Measurements from ENCODE around the gene HSPG2. TPM values are rescaled to one million over a fixed set of nuclear protein-coding genes. Genes with fewer than 3 reads are reported as not detected.

Gene HSPG2
- total and polyA plus RNA-seq, 7 experiments from 2014 or later = 1.0 to 20.8 (median 9.4) TPM

- no peaks in the 10 kb centered on the region for H3K9me3 ChIP-seq (ENCODE audit: control insufficient read depth in 2 of 3, low read length in 3 of 3)
- Mint-ChIP-seq H3K9me3 (peaks cover 0 to 3% (median 0%) of the 10 kb centered on the region in 11 donors), H3K27ac (peak overlapping the region in 1 of 9 donors; percentile 23), H3K27me3 (peaks cover 0 to 42% (median 0%) of the 10 kb centered on the region in 5 donors), H3K36me3 (peaks cover 0 to 5% (median 0%) of the 10 kb centered on the region in 5 donors), H3K4me1 (peaks cover 2 to 23% (median 14%) of the 10 kb centered on the region in 7 donors), H3K4me3 (no peak overlapping the region)
- DNase-seq (no peak), ATAC-seq (no peak)
- no peak overlapping the region for H3K27ac ChIP-seq (ENCODE audit: low read depth, low read length)
- ChIA-PET POLR2A (no interaction called here), CTCF (no interaction called here)
- no peaks in the 10 kb centered on the region for H3K27me3 ChIP-seq (ENCODE audit: control insufficient read depth in 2 of 2, insufficient read depth in 2 of 2, low read length in 2 of 2)
- no peaks in the 10 kb centered on the region for H3K36me3 ChIP-seq (ENCODE audit: control insufficient read depth in 2 of 3, insufficient read depth in 3 of 3, low read length in 3 of 3)
- intact Hi-C loops (cut with micrococcal nuclease) = no loop called here
- H3K4me1 ChIP-seq (ENCODE audit: control insufficient read depth in 2 of 2, insufficient read depth in 2 of 2, low read length in 2 of 2) = peaks cover 0 to 15% of the 10 kb centered on the region in 2 donors
- H3K4me3 ChIP-seq (ENCODE audit: low read length) = no peak overlapping the region
These were observed 3.4 kb upstream of the HSPG2 start for GRCh38 chr1:21940492-21940891.

GRCh38 chr1:21939650-21940374, 2.7 kb upstream of the HSPG2 start:
- intact Hi-C loops (cut with micrococcal nuclease) = loop anchor here in 1 of 2 donors (10.0 kb wide), 1 partner anchor 125 kb away; the partner anchor contains the start of gene LDLRAD2
- ChIA-PET POLR2A (no interaction called here), CTCF (no interaction called here)

GRCh38 chr1:21938732-21939538, 1.8 kb upstream of the HSPG2 start:
- Mint-ChIP-seq H3K4me1 (peaks cover 7 to 32% (median 15%) of the 10 kb centered on the region in 7 donors), H3K4me3 (peak overlapping the region; percentile 66 to 97 (median 92))
- intact Hi-C loops (cut with micrococcal nuclease) = loop anchor here in 1 of 2 donors (10.0 kb wide), 1 partner anchor 124 kb away; the partner anchor contains the start of gene LDLRAD2

More at GRCh38 chr1:21939650-21940374, 2.7 kb upstream of the HSPG2 start:
- H3K4me3 ChIP-seq (ENCODE audit: low read length) = no peak overlapping the region
- no peak overlapping the region for H3K27ac ChIP-seq (ENCODE audit: low read depth, low read length)
- no peaks in the 10 kb centered on the region for H3K36me3 ChIP-seq (ENCODE audit: control insufficient read depth in 2 of 3, insufficient read depth in 3 of 3, low read length in 3 of 3)
- Mint-ChIP-seq H3K9me3 (peaks cover 0 to 3% (median 0%) of the 10 kb centered on the region in 11 donors), H3K27me3 (peaks cover 0 to 44% (median 0%) of the 10 kb centered on the region in 5 donors), H3K27ac (peak overlapping the region in 3 of 9 donors; percentile 16 to 24 (median 23)), H3K4me1 (peaks cover 4 to 27% (median 15%) of the 10 kb centered on the region in 7 donors), H3K4me3 (no peak overlapping the region), H3K36me3 (peaks cover 0 to 5% (median 0%) of the 10 kb centered on the region in 5 donors)
- H3K9me3 ChIP-seq (ENCODE audit: control insufficient read depth in 2 of 3, low read length in 3 of 3) = no peaks in the 10 kb centered on the region
- no peaks in the 10 kb centered on the region for H3K27me3 ChIP-seq (ENCODE audit: control insufficient read depth in 2 of 2, insufficient read depth in 2 of 2, low read length in 2 of 2)
- peaks cover 0 to 15% of the 10 kb centered on the region in 2 donors for H3K4me1 ChIP-seq (ENCODE audit: control insufficient read depth in 2 of 2, insufficient read depth in 2 of 2, low read length in 2 of 2)
- DNase-seq (no peak), ATAC-seq (no peak)

GRCh38 chr1:21937372-21938121, 437 bp upstream of the HSPG2 start:
- DNase-seq (peak; percentile 49 to 79 (median 61)), ATAC-seq (peak; percentile 96)
- Histone ChIP-seq H3K9me3 (ENCODE audit: control insufficient read depth in 2 of 3, low read length in 3 of 3) (no peaks in the 10 kb centered on the region), H3K4me1 (ENCODE audit: control insufficient read depth in 2 of 2, insufficient read depth in 2 of 2, low read length in 2 of 2) (peaks cover 0 to 25% of the 10 kb centered on the region in 2 donors), H3K27ac (ENCODE audit: low read depth, low read length) (peak overlapping the region; percentile 60), H3K27me3 (ENCODE audit: control insufficient read depth in 2 of 2, insufficient read depth in 2 of 2, low read length in 2 of 2) (no peaks in the 10 kb centered on the region), H3K4me3 (ENCODE audit: low read length) (peak overlapping the region; percentile 47), H3K36me3 (ENCODE audit: control insufficient read depth in 2 of 3, insufficient read depth in 3 of 3, low read length in 3 of 3) (no peaks in the 10 kb centered on the region)
- Mint-ChIP-seq H3K9me3 (peaks cover 0 to 3% (median 0%) of the 10 kb centered on the region in 11 donors), H3K36me3 (peaks cover 0 to 5% (median 0%) of the 10 kb centered on the region in 5 donors), H3K4me1 (peaks cover 13 to 42% (median 23%) of the 10 kb centered on the region in 7 donors), H3K27me3 (peaks cover 0 to 44% (median 0%) of the 10 kb centered on the region in 5 donors), H3K27ac (peak overlapping the region; percentile 46 to 95 (median 85)), H3K4me3 (peak overlapping the region; percentile 81 to 97 (median 92))
- CTCF ChIA-PET = interaction anchor here (0.7 kb wide), 1 partner anchor 26 kb away, joined by 4 read pairs; no protein-coding TSS in a partner anchor
- POLR2A ChIA-PET = no interaction called here
- intact Hi-C loops (cut with micrococcal nuclease) = loop anchor here (1.0 to 10.0 kb wide), 4 partner anchors 20 to 154 kb away; partner anchors contain the start of genes LDLRAD2 (in 1 of the 2) and USP48 (in 1 of the 2)

More at GRCh38 chr1:21938732-21939538, 1.8 kb upstream of the HSPG2 start:
- no peak overlapping the region for H3K27ac ChIP-seq (ENCODE audit: low read depth, low read length)
- H3K9me3 ChIP-seq (ENCODE audit: control insufficient read depth in 2 of 3, low read length in 3 of 3) = no peaks in the 10 kb centered on the region
- peak overlapping the region in 5 of 9 donors; percentile 33 to 95 (median 64) for H3K27ac Mint-ChIP-seq
- no peaks in the 10 kb centered on the region for H3K27me3 ChIP-seq (ENCODE audit: control insufficient read depth in 2 of 2, insufficient read depth in 2 of 2, low read length in 2 of 2)
- H3K36me3 ChIP-seq (ENCODE audit: control insufficient read depth in 2 of 3, insufficient read depth in 3 of 3, low read length in 3 of 3) = no peaks in the 10 kb centered on the region
- peaks cover 0 to 3% (median 0%) of the 10 kb centered on the region in 11 donors for H3K9me3 Mint-ChIP-seq
- ChIA-PET POLR2A (interaction anchor here (0.7 kb wide), 1 partner anchor 20 kb away, joined by 3 read pairs; no protein-coding TSS in a partner anchor), CTCF (no interaction called here)
- H3K4me1 ChIP-seq (ENCODE audit: control insufficient read depth in 2 of 2, insufficient read depth in 2 of 2, low read length in 2 of 2) = peaks cover 0 to 17% of the 10 kb centered on the region in 2 donors
- no peak overlapping the region for H3K4me3 ChIP-seq (ENCODE audit: low read length)
- peaks cover 0 to 5% (median 0%) of the 10 kb centered on the region in 5 donors for H3K36me3 Mint-ChIP-seq
- no peak for DNase-seq
- no peak for ATAC-seq
- H3K27me3 Mint-ChIP-seq = peaks cover 0 to 44% (median 0%) of the 10 kb centered on the region in 5 donors

GRCh38 chr1:21936366-21937031, 611 bp downstream of the HSPG2 start:
- Mint-ChIP-seq H3K9me3 (peaks cover 0 to 3% (median 0%) of the 10 kb centered on the region in 11 donors), H3K36me3 (peaks cover 0 to 5% (median 0%) of the 10 kb centered on the region in 5 donors), H3K27ac (peak overlapping the region in 3 of 9 donors; percentile 14 to 55 (median 31)), H3K4me3 (peak overlapping the region; percentile 67 to 88 (median 76)), H3K4me1 (peaks cover 13 to 42% (median 23%) of the 10 kb centered on the region in 7 donors), H3K27me3 (peaks cover 0 to 44% (median 0%) of the 10 kb centered on the region in 5 donors)
- ATAC-seq (peak; percentile 6), DNase-seq (peak in 3 of 9 donors; percentile 4 to 16 (median 5))
- Histone ChIP-seq H3K9me3 (ENCODE audit: control insufficient read depth in 2 of 3, low read length in 3 of 3) (no peaks in the 10 kb centered on the region), H3K27me3 (ENCODE audit: control insufficient read depth in 2 of 2, insufficient read depth in 2 of 2, low read length in 2 of 2) (no peaks in the 10 kb centered on the region), H3K27ac (ENCODE audit: low read depth, low read length) (peak overlapping the region; percentile 12), H3K36me3 (ENCODE audit: control insufficient read depth in 2 of 3, insufficient read depth in 3 of 3, low read length in 3 of 3) (no peaks in the 10 kb centered on the region), H3K4me1 (ENCODE audit: control insufficient read depth in 2 of 2, insufficient read depth in 2 of 2, low read length in 2 of 2) (peaks cover 0 to 25% of the 10 kb centered on the region in 2 donors), H3K4me3 (ENCODE audit: low read length) (peak overlapping the region; percentile 45)
- ChIA-PET CTCF (interaction anchor here (0.6 kb wide), 1 partner anchor 154 kb away, joined by 3 read pairs; no protein-coding TSS in a partner anchor), POLR2A (interaction anchor here (1.3 kb wide), 2 partner anchors 28 to 169 kb away, joined by 3 to 9 read pairs; no protein-coding TSS in a partner anchor)
- intact Hi-C loops (cut with micrococcal nuclease) = loop anchor here (1.0 to 10.0 kb wide), 4 partner anchors 21 to 153 kb away; partner anchors contain the start of genes LDLRAD2 (in 1 of the 2) and USP48 (in 1 of the 2)

All from naive thymus-derived CD4-positive, alpha-beta T cell (primary cell).